K562 (cell line): ENCODE measurements around the gene ELF2. TPM values are rescaled to one million over a fixed set of nuclear protein-coding genes. Genes with fewer than 3 reads are reported as not detected.

Source experiments
- ETV6 ChIP-seq, 3 experiments: fragments of 150-350 bp in 1 of 3; sonication (generic) in 1 of 3; formaldehyde crosslinking in 1 of 3; IDR thresholded peaks; 2 replicates each; pipeline versions ENCODE4 v1.6.1 to v1.8.0; 2014 to 2022; ENCODE audit warnings: borderline replicate concordance in 2 of 3, low read depth in 2 of 3, antibody characterized with exemption in 1 of 3, low read length in 1 of 3, mild to moderate bottlenecking in 1 of 3, missing genetic modification reagents in 1 of 3
- ILK ChIP-seq: fragments of 450-650 bp; IDR thresholded peaks from 2 replicates; pipeline ENCODE4 v1.6.1; 2016; ENCODE audit warnings: missing genetic modification characterization, low read depth, mild to moderate bottlenecking, missing compliant biosample characterization, moderate library complexity, borderline replicate concordance
- KHSRP ChIP-seq: fragments of 450-650 bp; IDR thresholded peaks from 2 replicates; pipeline ENCODE4 v1.6.1; 2017
- MED1 ChIP-seq: sonication (generic); formaldehyde crosslinking; IDR thresholded peaks from 2 replicates; pipeline ENCODE4 v1.8.1; 2023; ENCODE audit warnings: missing genetic modification reagents, borderline replicate concordance
- RBM25 ChIP-seq: fragments of 200-400 bp; formaldehyde crosslinking; IDR thresholded peaks from 2 replicates; pipeline ENCODE4 v1.6.1; 2018; ENCODE audit warnings: low read length, low read depth, moderate library complexity; ENCODE audit not compliant: severe bottlenecking
- RFX7 ChIP-seq: fragments of 250-450 bp; sonication (Bioruptor Pico); IDR thresholded peaks from 2 replicates; pipeline ENCODE4 v1.5.1; 2021; ENCODE audit warnings: mild to moderate bottlenecking
- STAT5A ChIP-seq: IDR thresholded peaks from 2 replicates; pipeline ENCODE4 v1.6.1; 2012; ENCODE audit warnings: low read length, inconsistent platforms, borderline replicate concordance
- ZNF282 ChIP-seq: sonication (generic); formaldehyde crosslinking; IDR thresholded peaks from 2 replicates; pipeline ENCODE4 v1.8.1; 2023; ENCODE audit warnings: missing genetic modification reagents
- polyA plus RNA-seq, 8 experiments: library from polyadenylated mRNA; depleted of rRNA in 4 of 8; stranded (reverse) in 5 of 8; unstranded in 3 of 8; fragments of >200 nt; fragmentation: Nextera tagmentation in 2 of 8; fragmentation: Illumina TruSeq in 1 of 8; extraction: Ambion mirVana in 2 of 8; extraction: Trizol in 1 of 8; gene quantifications; 2 replicates each; pipeline versions ENCODE4 v1.2.1 to v1.2.3, GENCODE V29; 2011 to 2014; ENCODE audit warnings: inconsistent platforms in 1 of 8, missing spikeins in 1 of 8
- total RNA-seq, 7 experiments: library from RNA; depleted of rRNA in 6 of 7; stranded (reverse); fragments of >200 nt in 6 of 7; fragmentation: Illumina TruSeq in 2 of 7; extraction: Trizol in 2 of 7; gene quantifications; 2 replicates each; pipeline versions ENCODE4 v1.2.1 to v1.2.3, GENCODE V29; 2011 to 2021; ENCODE audit warnings: low replicate concordance in 1 of 7
- TF ChIP-seq, protein P1 (sequence below): fragments of 450-650 bp; IDR thresholded peaks from 2 replicates; pipeline ENCODE4 v1.6.1; 2016; ENCODE audit warnings: mild to moderate bottlenecking, moderate library complexity
- TF ChIP-seq, protein P2 (sequence below): fragments of 450-650 bp; conservative IDR thresholded peaks from 2 replicates; pipeline ENCODE4 v1.6.1; 2016; ENCODE audit warnings: missing genetic modification characterization, low read depth, mild to moderate bottlenecking, control low read depth, missing compliant biosample characterization

Gene ELF2
- total and polyA plus RNA-seq, 9 of the 15 experiments (the other 6 are each of a cell fraction or from before 2014, with no cell fraction given) = 9.4 to 58.7 (median 41.6) TPM

DNA sequence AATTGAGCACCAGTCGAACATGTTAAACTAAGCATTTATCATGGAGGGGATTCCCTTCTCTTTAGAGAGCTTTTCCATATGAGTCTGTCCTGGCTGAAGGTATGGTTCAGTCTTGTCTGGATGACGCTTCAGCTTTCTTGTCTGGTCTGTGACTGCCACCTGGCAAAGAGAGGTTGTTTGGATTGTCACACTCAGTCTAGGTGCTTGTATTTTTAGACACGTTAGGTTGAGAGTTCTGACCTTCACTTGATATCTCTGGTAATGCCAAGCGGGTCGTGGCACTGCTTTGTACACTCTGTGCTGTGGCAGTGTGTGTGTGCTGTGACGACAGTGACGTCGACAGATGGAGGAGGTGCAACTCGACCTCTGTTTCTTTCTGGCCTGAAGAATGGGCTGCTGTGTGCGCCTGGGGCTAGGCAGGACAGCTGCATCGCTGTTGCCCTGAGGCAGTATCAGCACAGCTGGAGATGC lies 148.8 kb downstream of the ELF2 start (continued):
- TF ChIP-seq ETV6 (IDR thresholded peaks at IDR 0.05; ENCODE audit: borderline replicate concordance in 1 of 2, low read depth in 2 of 2, low read length in 1 of 2) = no peak
- TF ChIP-seq ETV6 (CRISPR knock-in tag; IDR thresholded peaks at IDR 0.05; ENCODE audit: borderline replicate concordance) = no peak
- TF ChIP-seq MED1 (CRISPR knock-in tag) = no peak
- no peak for TF ChIP-seq ILK
- no peak for TF ChIP-seq RBM25
- TF ChIP-seq KHSRP = no peak
- TF ChIP-seq, protein P1, sequence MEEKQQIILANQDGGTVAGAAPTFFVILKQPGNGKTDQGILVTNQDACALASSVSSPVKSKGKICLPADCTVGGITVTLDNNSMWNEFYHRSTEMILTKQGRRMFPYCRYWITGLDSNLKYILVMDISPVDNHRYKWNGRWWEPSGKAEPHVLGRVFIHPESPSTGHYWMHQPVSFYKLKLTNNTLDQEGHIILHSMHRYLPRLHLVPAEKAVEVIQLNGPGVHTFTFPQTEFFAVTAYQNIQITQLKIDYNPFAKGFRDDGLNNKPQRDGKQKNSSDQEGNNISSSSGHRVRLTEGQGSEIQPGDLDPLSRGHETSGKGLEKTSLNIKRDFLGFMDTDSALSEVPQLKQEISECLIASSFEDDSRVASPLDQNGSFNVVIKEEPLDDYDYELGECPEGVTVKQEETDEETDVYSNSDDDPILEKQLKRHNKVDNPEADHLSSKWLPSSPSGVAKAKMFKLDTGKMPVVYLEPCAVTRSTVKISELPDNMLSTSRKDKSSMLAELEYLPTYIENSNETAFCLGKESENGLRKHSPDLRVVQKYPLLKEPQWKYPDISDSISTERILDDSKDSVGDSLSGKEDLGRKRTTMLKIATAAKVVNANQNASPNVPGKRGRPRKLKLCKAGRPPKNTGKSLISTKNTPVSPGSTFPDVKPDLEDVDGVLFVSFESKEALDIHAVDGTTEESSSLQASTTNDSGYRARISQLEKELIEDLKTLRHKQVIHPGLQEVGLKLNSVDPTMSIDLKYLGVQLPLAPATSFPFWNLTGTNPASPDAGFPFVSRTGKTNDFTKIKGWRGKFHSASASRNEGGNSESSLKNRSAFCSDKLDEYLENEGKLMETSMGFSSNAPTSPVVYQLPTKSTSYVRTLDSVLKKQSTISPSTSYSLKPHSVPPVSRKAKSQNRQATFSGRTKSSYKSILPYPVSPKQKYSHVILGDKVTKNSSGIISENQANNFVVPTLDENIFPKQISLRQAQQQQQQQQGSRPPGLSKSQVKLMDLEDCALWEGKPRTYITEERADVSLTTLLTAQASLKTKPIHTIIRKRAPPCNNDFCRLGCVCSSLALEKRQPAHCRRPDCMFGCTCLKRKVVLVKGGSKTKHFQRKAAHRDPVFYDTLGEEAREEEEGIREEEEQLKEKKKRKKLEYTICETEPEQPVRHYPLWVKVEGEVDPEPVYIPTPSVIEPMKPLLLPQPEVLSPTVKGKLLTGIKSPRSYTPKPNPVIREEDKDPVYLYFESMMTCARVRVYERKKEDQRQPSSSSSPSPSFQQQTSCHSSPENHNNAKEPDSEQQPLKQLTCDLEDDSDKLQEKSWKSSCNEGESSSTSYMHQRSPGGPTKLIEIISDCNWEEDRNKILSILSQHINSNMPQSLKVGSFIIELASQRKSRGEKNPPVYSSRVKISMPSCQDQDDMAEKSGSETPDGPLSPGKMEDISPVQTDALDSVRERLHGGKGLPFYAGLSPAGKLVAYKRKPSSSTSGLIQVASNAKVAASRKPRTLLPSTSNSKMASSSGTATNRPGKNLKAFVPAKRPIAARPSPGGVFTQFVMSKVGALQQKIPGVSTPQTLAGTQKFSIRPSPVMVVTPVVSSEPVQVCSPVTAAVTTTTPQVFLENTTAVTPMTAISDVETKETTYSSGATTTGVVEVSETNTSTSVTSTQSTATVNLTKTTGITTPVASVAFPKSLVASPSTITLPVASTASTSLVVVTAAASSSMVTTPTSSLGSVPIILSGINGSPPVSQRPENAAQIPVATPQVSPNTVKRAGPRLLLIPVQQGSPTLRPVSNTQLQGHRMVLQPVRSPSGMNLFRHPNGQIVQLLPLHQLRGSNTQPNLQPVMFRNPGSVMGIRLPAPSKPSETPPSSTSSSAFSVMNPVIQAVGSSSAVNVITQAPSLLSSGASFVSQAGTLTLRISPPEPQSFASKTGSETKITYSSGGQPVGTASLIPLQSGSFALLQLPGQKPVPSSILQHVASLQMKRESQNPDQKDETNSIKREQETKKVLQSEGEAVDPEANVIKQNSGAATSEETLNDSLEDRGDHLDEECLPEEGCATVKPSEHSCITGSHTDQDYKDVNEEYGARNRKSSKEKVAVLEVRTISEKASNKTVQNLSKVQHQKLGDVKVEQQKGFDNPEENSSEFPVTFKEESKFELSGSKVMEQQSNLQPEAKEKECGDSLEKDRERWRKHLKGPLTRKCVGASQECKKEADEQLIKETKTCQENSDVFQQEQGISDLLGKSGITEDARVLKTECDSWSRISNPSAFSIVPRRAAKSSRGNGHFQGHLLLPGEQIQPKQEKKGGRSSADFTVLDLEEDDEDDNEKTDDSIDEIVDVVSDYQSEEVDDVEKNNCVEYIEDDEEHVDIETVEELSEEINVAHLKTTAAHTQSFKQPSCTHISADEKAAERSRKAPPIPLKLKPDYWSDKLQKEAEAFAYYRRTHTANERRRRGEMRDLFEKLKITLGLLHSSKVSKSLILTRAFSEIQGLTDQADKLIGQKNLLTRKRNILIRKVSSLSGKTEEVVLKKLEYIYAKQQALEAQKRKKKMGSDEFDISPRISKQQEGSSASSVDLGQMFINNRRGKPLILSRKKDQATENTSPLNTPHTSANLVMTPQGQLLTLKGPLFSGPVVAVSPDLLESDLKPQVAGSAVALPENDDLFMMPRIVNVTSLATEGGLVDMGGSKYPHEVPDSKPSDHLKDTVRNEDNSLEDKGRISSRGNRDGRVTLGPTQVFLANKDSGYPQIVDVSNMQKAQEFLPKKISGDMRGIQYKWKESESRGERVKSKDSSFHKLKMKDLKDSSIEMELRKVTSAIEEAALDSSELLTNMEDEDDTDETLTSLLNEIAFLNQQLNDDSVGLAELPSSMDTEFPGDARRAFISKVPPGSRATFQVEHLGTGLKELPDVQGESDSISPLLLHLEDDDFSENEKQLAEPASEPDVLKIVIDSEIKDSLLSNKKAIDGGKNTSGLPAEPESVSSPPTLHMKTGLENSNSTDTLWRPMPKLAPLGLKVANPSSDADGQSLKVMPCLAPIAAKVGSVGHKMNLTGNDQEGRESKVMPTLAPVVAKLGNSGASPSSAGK = no peak
- no peak for TF ChIP-seq ZNF282 (CRISPR knock-in tag)
- TF ChIP-seq RFX7 (CRISPR knock-in tag) = no peak
- TF ChIP-seq, protein P2, sequence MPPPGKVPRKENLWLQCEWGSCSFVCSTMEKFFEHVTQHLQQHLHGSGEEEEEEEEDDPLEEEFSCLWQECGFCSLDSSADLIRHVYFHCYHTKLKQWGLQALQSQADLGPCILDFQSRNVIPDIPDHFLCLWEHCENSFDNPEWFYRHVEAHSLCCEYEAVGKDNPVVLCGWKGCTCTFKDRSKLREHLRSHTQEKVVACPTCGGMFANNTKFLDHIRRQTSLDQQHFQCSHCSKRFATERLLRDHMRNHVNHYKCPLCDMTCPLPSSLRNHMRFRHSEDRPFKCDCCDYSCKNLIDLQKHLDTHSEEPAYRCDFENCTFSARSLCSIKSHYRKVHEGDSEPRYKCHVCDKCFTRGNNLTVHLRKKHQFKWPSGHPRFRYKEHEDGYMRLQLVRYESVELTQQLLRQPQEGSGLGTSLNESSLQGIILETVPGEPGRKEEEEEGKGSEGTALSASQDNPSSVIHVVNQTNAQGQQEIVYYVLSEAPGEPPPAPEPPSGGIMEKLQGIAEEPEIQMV (tag) = no peak
- no peak for TF ChIP-seq STAT5A
